ENCODE measurements around the gene DNAH9.
A peak's percentile ranks its signal among the peaks of the same experiment; 100 is the strongest.

The DNAH9 gene

DNA sequence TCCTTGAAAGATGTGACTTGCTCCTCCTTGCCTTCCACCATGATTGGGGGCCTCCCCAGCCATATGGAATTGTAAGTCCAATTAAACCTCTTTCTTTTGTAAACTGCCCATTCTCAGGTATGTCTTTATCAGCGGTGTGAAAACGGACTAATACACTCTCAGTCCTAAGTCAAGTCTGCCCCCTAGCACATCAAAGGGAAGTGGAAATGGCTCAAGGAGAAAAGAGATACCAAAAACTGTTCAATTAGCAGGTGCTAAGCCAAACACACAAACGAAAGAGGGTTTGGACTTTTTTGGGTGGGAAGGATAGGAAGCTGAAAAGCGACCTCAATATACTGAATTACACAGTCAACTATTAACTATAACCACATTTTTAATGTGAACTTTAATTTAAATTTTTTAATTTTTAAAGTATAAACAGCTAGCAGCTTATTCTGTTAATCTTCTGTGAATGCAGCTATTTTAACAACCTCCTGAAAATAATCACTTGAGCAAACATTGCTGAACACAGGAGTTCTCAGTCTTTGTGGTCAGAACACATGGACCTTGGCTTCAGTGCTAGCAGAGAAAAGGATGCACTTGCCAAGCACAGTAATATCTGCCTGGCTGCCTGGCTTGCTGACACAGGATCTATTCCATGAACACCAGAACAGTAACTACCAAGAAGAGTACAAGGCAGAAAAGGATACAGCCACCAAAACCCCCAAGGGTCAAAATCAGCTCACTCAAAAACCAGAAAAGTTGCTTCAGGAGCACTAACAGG lies 388.1 kb downstream of the DNAH9 start:
- DNase-seq (ENCODE audit: extremely low spot score), result no peak
- POLR2A ChIA-PET, result no interaction called here
- CTCF ChIA-PET, result interaction anchor here (1.4 to 2.1 kb wide), 3 partner anchors 9 to 1111 kb away, joined by 6 to 13 read pairs (median 8); partner anchors contain the start of gene ZNF18
- TF ChIP-seq, protein P1, sequence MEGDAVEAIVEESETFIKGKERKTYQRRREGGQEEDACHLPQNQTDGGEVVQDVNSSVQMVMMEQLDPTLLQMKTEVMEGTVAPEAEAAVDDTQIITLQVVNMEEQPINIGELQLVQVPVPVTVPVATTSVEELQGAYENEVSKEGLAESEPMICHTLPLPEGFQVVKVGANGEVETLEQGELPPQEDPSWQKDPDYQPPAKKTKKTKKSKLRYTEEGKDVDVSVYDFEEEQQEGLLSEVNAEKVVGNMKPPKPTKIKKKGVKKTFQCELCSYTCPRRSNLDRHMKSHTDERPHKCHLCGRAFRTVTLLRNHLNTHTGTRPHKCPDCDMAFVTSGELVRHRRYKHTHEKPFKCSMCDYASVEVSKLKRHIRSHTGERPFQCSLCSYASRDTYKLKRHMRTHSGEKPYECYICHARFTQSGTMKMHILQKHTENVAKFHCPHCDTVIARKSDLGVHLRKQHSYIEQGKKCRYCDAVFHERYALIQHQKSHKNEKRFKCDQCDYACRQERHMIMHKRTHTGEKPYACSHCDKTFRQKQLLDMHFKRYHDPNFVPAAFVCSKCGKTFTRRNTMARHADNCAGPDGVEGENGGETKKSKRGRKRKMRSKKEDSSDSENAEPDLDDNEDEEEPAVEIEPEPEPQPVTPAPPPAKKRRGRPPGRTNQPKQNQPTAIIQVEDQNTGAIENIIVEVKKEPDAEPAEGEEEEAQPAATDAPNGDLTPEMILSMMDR (IDR thresholded peaks at IDR 0.05; ENCODE audit: control extremely low read depth, extremely low read depth, low read depth, missing control alignments), result no peak

DNA sequence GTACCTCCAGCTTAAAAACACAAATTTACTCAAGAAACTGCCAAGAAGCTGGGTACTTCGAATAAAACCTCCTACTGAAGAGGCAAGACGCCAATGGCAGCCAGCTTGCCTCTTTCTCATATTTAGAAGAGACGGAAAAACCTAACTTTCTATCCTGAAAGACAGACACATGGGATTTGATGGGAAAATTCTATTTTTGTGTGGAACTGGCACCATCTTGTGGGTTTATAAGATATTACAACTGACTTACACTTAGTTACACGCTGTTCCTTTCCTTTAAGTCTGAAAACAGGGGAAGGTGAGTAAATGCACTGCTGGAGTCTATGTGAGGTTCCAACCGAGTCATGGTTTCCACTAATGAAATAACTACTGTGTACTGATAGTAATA lies 388.7 kb downstream of the DNAH9 start:
- DNase-seq (ENCODE audit: extremely low spot score), result no peak
- CTCF ChIA-PET, result interaction anchor here (1.4 to 2.1 kb wide), 3 partner anchors 9 to 1111 kb away, joined by 6 to 13 read pairs (median 8); partner anchors contain the start of gene ZNF18
- POLR2A ChIA-PET, result no interaction called here
- TF ChIP-seq, protein P1 (IDR thresholded peaks at IDR 0.05; ENCODE audit: control extremely low read depth, extremely low read depth, low read depth, missing control alignments), result peak; percentile 11

DNA sequence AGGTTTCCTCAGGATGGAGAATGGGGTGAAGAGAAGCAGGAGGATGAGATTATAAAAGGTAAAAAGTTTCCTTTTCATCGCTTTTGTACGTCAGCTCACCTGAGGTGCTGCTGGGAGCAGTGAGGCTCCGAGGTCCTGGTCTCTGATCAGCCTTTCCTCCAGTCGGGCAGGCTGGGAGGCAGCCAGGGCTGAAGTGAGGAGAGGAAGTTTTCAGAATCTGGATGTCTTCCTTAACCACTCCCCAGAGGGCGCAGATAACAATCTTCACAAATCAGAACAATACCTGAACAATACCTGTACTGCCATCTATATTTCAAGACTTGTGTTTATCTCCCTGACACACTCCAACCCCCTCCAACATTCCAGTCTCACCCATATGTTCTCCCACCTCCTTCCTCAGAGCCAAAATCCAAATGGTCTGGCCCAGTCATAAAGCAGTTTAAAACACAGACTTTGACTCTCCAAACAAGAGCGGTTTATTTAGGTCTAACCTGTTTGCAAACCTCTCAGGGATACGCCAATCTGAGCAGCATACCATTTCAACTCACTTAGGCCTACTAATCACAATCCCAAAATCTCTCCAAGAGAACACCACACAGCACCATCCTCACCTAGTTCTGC lies 392.2 kb downstream of the DNAH9 start:
- ChIA-PET CTCF (interaction anchor here (1.2 kb wide), 1 partner anchor 1114 kb away, joined by 3 read pairs; no protein-coding TSS in a partner anchor), POLR2A (no interaction called here)
- DNase-seq (ENCODE audit: extremely low spot score), result no peak
- TF ChIP-seq, protein P1 (IDR thresholded peaks at IDR 0.05; ENCODE audit: control extremely low read depth, extremely low read depth, low read depth, missing control alignments), result no peak

DNA sequence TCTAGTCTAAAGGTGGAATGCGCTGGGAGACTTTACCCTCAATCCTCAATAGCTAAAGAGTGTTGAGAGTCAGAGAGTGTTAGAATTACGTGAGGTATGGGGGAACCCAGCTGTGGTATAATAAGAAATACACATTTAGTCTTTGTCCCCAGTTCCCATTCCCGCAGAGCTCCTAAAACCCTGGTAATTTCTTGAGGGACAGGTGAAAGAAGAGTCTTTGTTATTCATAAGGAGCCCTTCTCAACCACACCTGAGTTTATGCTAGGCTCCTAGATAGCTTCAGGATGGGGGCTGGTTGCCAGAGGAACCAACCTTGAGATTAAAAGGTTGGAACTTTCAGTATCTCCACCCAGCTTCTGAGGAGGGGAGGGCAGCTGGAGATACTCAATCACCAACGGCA lies 393.2 kb downstream of the DNAH9 start:
- TF ChIP-seq, protein P1 (IDR thresholded peaks at IDR 0.05; ENCODE audit: control extremely low read depth, extremely low read depth, low read depth, missing control alignments), result no peak
- ChIA-PET CTCF (interaction anchor here (1.2 kb wide), 1 partner anchor 1115 kb away, joined by 3 read pairs; no protein-coding TSS in a partner anchor), POLR2A (no interaction called here)
- no peak for DNase-seq (ENCODE audit: extremely low spot score)

DNA sequence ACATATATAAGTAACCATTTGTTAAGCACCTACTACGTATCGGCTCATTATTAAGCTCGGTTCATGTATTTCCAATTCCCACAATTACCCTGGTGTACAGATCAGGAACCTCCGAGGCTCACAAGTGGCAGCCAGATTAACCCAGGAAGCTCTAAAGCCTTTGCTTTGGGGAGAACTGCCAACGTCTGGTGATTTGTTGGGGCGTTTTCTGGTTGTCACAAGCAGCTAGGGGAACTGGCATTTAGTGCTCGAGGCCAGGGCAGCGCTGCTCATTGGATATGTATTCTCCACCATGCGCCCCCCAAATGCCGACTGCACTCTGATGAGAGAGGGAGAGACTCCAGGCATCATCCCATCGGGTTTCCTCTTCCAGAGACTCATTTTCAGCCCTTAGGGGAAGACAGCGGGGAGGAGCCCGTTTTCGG lies 398.5 kb downstream of the DNAH9 start:
- ChIA-PET POLR2A (interaction anchor here (1.0 to 1.3 kb wide), 3 partner anchors 23 to 1022 kb away, joined by 3 to 24 read pairs (median 7); partner anchors contain the start of genes ELAC2 and MAP2K4), CTCF (interaction anchor here (0.9 to 2.3 kb wide), 8 partner anchors 9 to 1350 kb away, joined by 3 to 13 read pairs (median 4); no protein-coding TSS in a partner anchor)
- TF ChIP-seq, protein P1 (IDR thresholded peaks at IDR 0.05; ENCODE audit: control extremely low read depth, extremely low read depth, low read depth, missing control alignments), result no peak
- peak; percentile 42 for DNase-seq (ENCODE audit: extremely low spot score)

GRCh38 chr17:11997147-11997971 lies 399.1 kb downstream of the DNAH9 start, which contains the start of gene ZNF18:
TSS of gene ZNF18 (minus strand) at chr17:11997475. CDS start at chr17:11992829, 4,646 bp downstream.
- POLR2A ChIA-PET, result interaction anchor here (0.6 to 1.3 kb wide), 4 partner anchors 23 to 1339 kb away, joined by 3 to 24 read pairs (median 6); partner anchors contain the start of genes ELAC2 and MAP2K4
- DNase-seq (ENCODE audit: extremely low spot score), result peak; percentile 98
- CTCF ChIA-PET, result interaction anchor here (0.7 to 2.3 kb wide), 9 partner anchors 9 to 1351 kb away, joined by 3 to 13 read pairs (median 4); no protein-coding TSS in a partner anchor
- TF ChIP-seq, protein P1 (IDR thresholded peaks at IDR 0.05; ENCODE audit: control extremely low read depth, extremely low read depth, low read depth, missing control alignments), result no peak

Measured in GM10248 (cell line).